Esophagus squamous epithelium (tissue), 4 donors: ENCODE results near the gene IGFL4.
A peak's percentile ranks its signal among the peaks of the same experiment; 100 is the strongest.

Experiments
- POLR2A ChIP-seq, 4 donors: fragments of 450-650 bp; IDR thresholded peaks; one replicate each; pipeline ENCODE4 v1.6.1; 2017; ENCODE audit warnings: antibody characterized with exemption in 4 of 4, mild to moderate bottlenecking in 4 of 4, moderate library complexity in 3 of 4
- TF ChIP-seq, protein P1 (sequence below), 6 experiments: fragments of 450-650 bp in 4 of 6; fragments of 200-600 bp in 2 of 6; sonication (generic) in 2 of 6; IDR thresholded peaks; one replicate each; pipeline ENCODE4 v1.5.1; 2016 to 2019; ENCODE audit warnings: antibody characterized with exemption in 6 of 6, mild to moderate bottlenecking in 4 of 6, moderate library complexity in 4 of 6

DNA sequence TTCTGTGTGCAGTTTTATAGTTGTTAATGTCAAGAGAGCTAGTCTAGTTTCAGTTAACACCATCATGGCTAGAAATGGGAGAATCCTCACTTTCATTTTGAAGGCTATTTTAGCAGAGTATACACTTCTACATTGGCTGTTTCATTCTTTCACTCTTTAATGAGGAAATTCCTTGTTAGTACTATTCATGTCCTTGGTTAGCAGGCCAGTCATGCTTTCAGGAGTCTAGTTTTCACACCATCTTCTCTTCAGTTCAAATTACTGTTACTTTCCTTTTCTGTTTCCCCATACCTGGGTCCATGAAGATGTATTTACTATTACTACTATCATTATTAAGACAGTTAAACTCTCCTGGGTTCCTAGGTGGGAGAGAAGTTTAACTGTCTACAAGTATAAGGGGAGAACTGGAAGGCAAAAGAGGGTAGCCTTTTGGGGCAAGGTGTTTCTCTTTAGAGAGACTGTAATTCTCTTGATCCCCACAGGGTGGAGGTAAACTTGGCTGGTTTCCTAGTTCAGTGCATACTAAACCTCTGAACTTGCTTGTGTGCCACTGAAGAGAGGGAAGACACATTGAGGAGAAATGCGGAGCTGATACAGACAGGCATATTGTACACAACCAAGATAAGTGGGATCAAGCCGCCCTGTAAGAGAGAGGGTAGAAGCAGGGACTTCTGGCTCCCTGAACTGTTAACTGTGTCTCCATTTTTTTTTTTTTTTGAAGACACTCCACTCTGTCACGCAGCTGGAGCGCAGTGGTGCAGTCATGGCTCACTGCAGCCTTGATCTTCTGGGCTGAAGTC lies 41.3 kb upstream of the IGFL4 start:
- TF ChIP-seq, protein P1, sequence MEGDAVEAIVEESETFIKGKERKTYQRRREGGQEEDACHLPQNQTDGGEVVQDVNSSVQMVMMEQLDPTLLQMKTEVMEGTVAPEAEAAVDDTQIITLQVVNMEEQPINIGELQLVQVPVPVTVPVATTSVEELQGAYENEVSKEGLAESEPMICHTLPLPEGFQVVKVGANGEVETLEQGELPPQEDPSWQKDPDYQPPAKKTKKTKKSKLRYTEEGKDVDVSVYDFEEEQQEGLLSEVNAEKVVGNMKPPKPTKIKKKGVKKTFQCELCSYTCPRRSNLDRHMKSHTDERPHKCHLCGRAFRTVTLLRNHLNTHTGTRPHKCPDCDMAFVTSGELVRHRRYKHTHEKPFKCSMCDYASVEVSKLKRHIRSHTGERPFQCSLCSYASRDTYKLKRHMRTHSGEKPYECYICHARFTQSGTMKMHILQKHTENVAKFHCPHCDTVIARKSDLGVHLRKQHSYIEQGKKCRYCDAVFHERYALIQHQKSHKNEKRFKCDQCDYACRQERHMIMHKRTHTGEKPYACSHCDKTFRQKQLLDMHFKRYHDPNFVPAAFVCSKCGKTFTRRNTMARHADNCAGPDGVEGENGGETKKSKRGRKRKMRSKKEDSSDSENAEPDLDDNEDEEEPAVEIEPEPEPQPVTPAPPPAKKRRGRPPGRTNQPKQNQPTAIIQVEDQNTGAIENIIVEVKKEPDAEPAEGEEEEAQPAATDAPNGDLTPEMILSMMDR (IDR thresholded peaks at IDR 0.05) = peak in 5 of 6 experiments; percentile 66 to 89 (median 79)
- TF ChIP-seq POLR2A (IDR thresholded peaks at IDR 0.05) = no peak
